Fibroblast of skin of scalp (primary cell): Measurements from ENCODE around the gene BROX.

ENCODE experiments used
- DNase-seq: peaks from one replicate; pipeline ENCODE4 v3.0.0-alpha.2; 2013

Gene BROX

GRCh38 chr1:222777977-222778376, 65.6 kb downstream of the BROX start:
- DNase-seq, result no peak

- no peak for DNase-seq
Observed at GRCh38 chr1:222781251-222781650, 68.9 kb downstream of the BROX start.

GRCh38 chr1:222783051-222783450, 70.7 kb downstream of the BROX start:
- DNase-seq, result no peak

- no peak for DNase-seq
Observed at GRCh38 chr1:222784371-222784770, 72.0 kb downstream of the BROX start.
